GM19193 (cell line): ENCODE measurements around the gene SGMS1.

Experiments used
- POLR2A ChIP-seq: IDR thresholded peaks from 4 replicates; pipeline ENCODE4 v1.6.1; 2011; ENCODE audit not compliant: insufficient read depth, insufficient read length; ENCODE audit errors: extremely low read depth

Gene SGMS1

GRCh38 chr10:50623663-50624412, at the start of gene SGMS1:
SGMS1 (minus strand) TSS chr10:50623956; CDS start chr10:50344114, 279,842 bp downstream.
- peak; percentile 59 for TF ChIP-seq POLR2A

GRCh38 chr10:50659865-50660730, 36.3 kb upstream of the SGMS1 start:
- TF ChIP-seq POLR2A: peak; percentile 70

GRCh38 chr10:50658165-50658564, 34.4 kb upstream of the SGMS1 start:
- TF ChIP-seq POLR2A: no peak

- TF ChIP-seq POLR2A: no peak
Measured at GRCh38 chr10:50653758-50654157, 30.0 kb upstream of the SGMS1 start.

GRCh38 chr10:50653142-50653541, 29.4 kb upstream of the SGMS1 start:
- no peak for TF ChIP-seq POLR2A

GRCh38 chr10:50651808-50652207, 28.1 kb upstream of the SGMS1 start:
- no peak for TF ChIP-seq POLR2A

- no peak for TF ChIP-seq POLR2A
Measured at GRCh38 chr10:50650481-50650880, 26.7 kb upstream of the SGMS1 start.

- TF ChIP-seq POLR2A: no peak
Measured at GRCh38 chr10:50648935-50649227, 25.1 kb upstream of the SGMS1 start.

- TF ChIP-seq POLR2A: no peak
Measured at GRCh38 chr10:50648089-50648934, 24.6 kb upstream of the SGMS1 start.

- no peak for TF ChIP-seq POLR2A
Measured at GRCh38 chr10:50645236-50645635, 21.5 kb upstream of the SGMS1 start.

GRCh38 chr10:50641626-50642025, 17.9 kb upstream of the SGMS1 start:
- no peak for TF ChIP-seq POLR2A

- TF ChIP-seq POLR2A: no peak
Measured at GRCh38 chr10:50640238-50640637, 16.5 kb upstream of the SGMS1 start.

GRCh38 chr10:50636618-50637579, 13.1 kb upstream of the SGMS1 start:
- no peak for TF ChIP-seq POLR2A

- TF ChIP-seq POLR2A: no peak
Measured at GRCh38 chr10:50635286-50635685, 11.5 kb upstream of the SGMS1 start.
